Measurements from ENCODE around the gene CRYAA. TPM values are rescaled to one million over a fixed set of nuclear protein-coding genes. Genes with fewer than 3 reads are reported as not detected.

The CRYAA gene
- total RNA-seq, 4 donors from 2014 or later, result not detected

Other genes starting within 250 kb of the CRYAA start
- not detected for gene ERVH48-1, start 243.4 kb upstream of the CRYAA start, total RNA-seq
- gene PKNOX1, start 194.4 kb upstream of the CRYAA start, total RNA-seq, result 10 to 100 TPM in 3 of 4 donors, 1 to 10 TPM in 1; 7.4 to 28.1 (median 14.1) TPM
- gene CBS, start 93.2 kb upstream of the CRYAA start, total RNA-seq, result 10 to 100 TPM; 24.8 to 59.4 (median 27.1) TPM
- 10 to 100 TPM; 28.1 to 53.6 (median 48.2) TPM for gene U2AF1, start 61.4 kb upstream of the CRYAA start, total RNA-seq